HFF-Myc (cell line): ENCODE results near the gene DOC2B.
A peak's percentile ranks its signal among the peaks of the same experiment; 100 is the strongest.
"Not testable (repeated sequence)": the region's sequence is repeated elsewhere in the genome, so short reads cannot be mapped to it uniquely, and the experiment has no call there.

Source experiments
- DNase-seq: peaks from one replicate; pipeline ENCODE4 v3.0.0-alpha.2; 2011; ENCODE audit warnings: low read depth; ENCODE audit errors: extremely low read depth
- H3K4me3 ChIP-seq: replicated peaks from 2 replicates; pipeline ENCODE4 v1.5.1; 2011; ENCODE audit warnings: low read depth, mild to moderate bottlenecking, control low read depth, low read length
- TF ChIP-seq, protein P1 (sequence below): IDR thresholded peaks from 2 replicates; pipeline ENCODE4 v1.5.1; 2012; ENCODE audit warnings: mild to moderate bottlenecking, low read depth, low read length, control low read depth; ENCODE audit errors: missing control alignments

Gene DOC2B

DNA sequence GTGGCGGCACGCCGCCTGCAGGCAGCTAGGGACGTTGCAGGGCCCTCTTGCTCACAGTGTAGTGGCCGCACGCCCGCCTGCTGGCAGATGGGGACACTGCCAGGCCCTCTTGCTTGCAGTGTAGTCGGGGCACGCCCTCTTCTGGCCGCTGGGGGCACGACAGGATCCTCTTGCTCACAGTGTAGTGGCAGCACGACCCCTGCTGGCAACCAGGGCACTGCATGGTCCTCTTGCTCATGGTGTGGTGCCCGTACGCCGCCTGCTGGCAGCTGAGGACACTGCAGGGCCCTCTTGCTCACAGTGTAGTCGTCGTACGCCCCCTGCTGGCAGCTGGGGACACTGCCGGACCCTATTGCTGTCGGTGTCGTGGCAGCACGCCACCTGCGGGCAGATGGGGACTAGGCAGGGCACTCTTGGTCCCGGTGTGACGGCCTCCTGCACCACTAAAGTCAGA is 47.1 kb downstream of the DOC2B start:
- not testable (repeated sequence) for H3K4me3 ChIP-seq, DNase-seq
- TF ChIP-seq, protein P1, sequence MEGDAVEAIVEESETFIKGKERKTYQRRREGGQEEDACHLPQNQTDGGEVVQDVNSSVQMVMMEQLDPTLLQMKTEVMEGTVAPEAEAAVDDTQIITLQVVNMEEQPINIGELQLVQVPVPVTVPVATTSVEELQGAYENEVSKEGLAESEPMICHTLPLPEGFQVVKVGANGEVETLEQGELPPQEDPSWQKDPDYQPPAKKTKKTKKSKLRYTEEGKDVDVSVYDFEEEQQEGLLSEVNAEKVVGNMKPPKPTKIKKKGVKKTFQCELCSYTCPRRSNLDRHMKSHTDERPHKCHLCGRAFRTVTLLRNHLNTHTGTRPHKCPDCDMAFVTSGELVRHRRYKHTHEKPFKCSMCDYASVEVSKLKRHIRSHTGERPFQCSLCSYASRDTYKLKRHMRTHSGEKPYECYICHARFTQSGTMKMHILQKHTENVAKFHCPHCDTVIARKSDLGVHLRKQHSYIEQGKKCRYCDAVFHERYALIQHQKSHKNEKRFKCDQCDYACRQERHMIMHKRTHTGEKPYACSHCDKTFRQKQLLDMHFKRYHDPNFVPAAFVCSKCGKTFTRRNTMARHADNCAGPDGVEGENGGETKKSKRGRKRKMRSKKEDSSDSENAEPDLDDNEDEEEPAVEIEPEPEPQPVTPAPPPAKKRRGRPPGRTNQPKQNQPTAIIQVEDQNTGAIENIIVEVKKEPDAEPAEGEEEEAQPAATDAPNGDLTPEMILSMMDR, result peak; percentile 18

DNA sequence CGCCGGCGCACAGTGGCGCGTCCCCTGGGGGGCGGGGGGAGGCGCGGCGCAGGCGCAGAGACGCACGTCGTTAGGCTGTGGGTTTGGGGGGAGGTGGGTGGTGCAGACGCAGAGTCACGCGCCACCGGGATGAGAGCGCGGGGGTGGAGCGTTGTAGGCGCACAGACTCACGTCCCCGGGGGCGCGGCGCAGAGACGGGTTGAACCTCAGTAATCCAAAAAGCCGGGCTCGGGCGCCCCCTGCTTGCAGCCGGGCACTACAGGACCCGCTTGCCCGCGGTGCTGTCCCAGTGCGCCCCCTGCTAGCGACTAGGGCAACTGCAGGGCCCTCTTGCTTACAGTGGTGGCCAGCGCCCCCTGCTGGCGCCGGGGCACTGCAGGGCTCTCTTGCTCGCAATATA is 47.5 kb downstream of the DOC2B start:
- H3K4me3 ChIP-seq, DNase-seq: not testable (repeated sequence)

DNA sequence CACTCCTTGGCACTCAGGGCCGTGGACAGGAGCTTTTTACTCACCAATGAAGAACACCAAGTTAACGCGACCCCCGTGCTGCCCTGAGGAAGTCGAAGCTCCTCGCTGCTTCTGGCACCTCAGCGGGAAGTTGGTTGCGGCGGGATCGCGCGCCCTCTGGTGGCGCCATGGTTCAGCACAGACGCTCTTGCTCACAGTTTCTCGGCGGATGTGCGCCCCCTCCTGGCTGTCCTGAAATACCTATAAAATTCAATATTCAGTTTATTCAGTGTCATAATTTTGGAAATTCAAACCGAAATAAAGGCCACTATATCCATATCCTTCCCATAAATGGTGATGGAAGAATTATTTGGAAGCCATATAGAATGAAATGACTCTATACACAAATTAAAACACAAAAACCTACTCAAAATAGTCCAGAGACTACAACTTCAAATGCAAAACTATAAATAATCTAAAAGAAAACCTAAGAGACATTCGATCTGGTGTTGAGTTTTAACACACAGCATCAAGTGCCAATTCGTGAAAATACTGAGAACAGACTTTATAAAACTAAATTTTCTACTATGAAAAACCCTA is 63.0 kb downstream of the DOC2B start:
- H3K4me3 ChIP-seq, DNase-seq: not testable (repeated sequence)
- TF ChIP-seq, protein P1, result peak; percentile 58

DNA sequence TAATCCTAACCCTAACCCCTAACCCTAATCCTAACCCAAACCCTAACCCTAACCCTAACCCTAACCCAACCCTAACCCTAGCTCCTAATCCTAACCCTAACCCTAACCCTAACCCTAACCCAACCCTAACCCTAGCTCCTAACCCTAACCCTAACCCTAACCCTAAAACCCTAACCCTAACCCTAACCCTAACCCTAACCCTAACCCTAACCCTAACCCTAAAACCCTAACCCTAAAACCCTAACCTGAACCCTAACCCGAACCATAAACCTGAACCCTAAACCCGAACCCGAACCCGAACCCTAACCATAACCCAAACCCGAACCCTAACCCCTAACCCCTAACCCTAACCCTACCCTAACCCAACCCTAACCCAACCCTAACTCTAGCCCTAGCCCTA is 68.3 kb downstream of the DOC2B start:
- not testable (repeated sequence) for H3K4me3 ChIP-seq, DNase-seq
